Neural cell (in vitro differentiated cells): Measurements from ENCODE around the gene MRPL23. TPM values are rescaled to one million over a fixed set of nuclear protein-coding genes. Genes with fewer than 3 reads are reported as not detected.

Experiments
- H2AFZ ChIP-seq: fragments of 200-600, 300-800 bp; sonication (generic), shearing (Covaris generic); 2 replicates; pipeline ENCODE4 v1.6.0; 2014; ENCODE audit warnings: low read depth, mild to moderate bottlenecking, antibody characterized with exemption, low read length, moderate library complexity
- H3F3A ChIP-seq: fragments of 200-600 bp; shearing (Covaris generic); 2 replicates; pipeline ENCODE4 v1.6.1; 2016; ENCODE audit warnings: mild to moderate bottlenecking, moderate library complexity, mixed read lengths, antibody characterized with exemption, low read length; ENCODE audit not compliant: insufficient read depth, poor library complexity, severe bottlenecking
- H3K27ac ChIP-seq: fragments of 200-600, 300-800 bp; sonication (generic), shearing (Covaris generic); 2 replicates; pipeline ENCODE4 v1.5.1; 2014; ENCODE audit warnings: mild to moderate bottlenecking, low read length, moderate library complexity
- H3K27me3 ChIP-seq: fragments of 300-800, 200-600 bp; sonication (generic), shearing (Covaris generic); 2 replicates; pipeline ENCODE4 v1.6.0; 2014; ENCODE audit warnings: mild to moderate bottlenecking, low read depth, low read length, moderate library complexity; ENCODE audit not compliant: insufficient read depth
- H3K36me3 ChIP-seq: fragments of 300-800, 200-600 bp; sonication (generic), shearing (Covaris generic); 2 replicates; pipeline ENCODE4 v1.5.1; 2014; ENCODE audit warnings: mild to moderate bottlenecking, antibody characterized with exemption, low read length, moderate library complexity; ENCODE audit not compliant: insufficient read depth
- H3K4me2 ChIP-seq: fragments of 300-800, 200-600 bp; sonication (generic), shearing (Covaris generic); 2 replicates; pipeline ENCODE4 v1.6.0; 2014; ENCODE audit warnings: mild to moderate bottlenecking, low read length
- H3K4me3 ChIP-seq: fragments of 300-800, 200-600 bp; sonication (generic), shearing (Covaris generic); 2 replicates; pipeline ENCODE4 v1.5.1; 2014; ENCODE audit warnings: mild to moderate bottlenecking, low read length, moderate library complexity
- H3K79me2 ChIP-seq: fragments of 200-600 bp; shearing (Covaris generic); replicated peaks from 2 replicates; pipeline ENCODE4 v1.6.0; 2014; ENCODE audit warnings: mild to moderate bottlenecking, low read length, moderate library complexity; ENCODE audit not compliant: insufficient read depth
- H3K9ac ChIP-seq: fragments of 300-800, 200-600 bp; sonication (generic), shearing (Covaris generic); 2 replicates; pipeline ENCODE4 v1.6.1; 2016; ENCODE audit warnings: mild to moderate bottlenecking, low read length, mixed read lengths
- H3K9me2 ChIP-seq: fragments of 200-600 bp; shearing (Covaris generic); 2 replicates; pipeline ENCODE4 v1.6.1; 2016; ENCODE audit warnings: mild to moderate bottlenecking, low read length, mixed read lengths; ENCODE audit not compliant: insufficient read depth
- H3K9me3 ChIP-seq: fragments of 200-600, 300-800 bp; sonication (generic), shearing (Covaris generic); 2 replicates; pipeline ENCODE4 v1.6.1; 2016; ENCODE audit warnings: mild to moderate bottlenecking, mixed run types, low read length, moderate library complexity, mixed read lengths
- H4K20me1 ChIP-seq: fragments of 200-600 bp; shearing (Covaris generic); 2 replicates; pipeline ENCODE4 v1.6.1; 2016; ENCODE audit warnings: mild to moderate bottlenecking, mixed run types; ENCODE audit not compliant: insufficient read depth
- CTCF ChIP-seq: fragments of 450-650 bp; IDR thresholded peaks from 2 replicates; pipeline ENCODE4 v1.5.1; 2014; ENCODE audit warnings: antibody characterized with exemption, mild to moderate bottlenecking, moderate library complexity; ENCODE audit not compliant: poor library complexity, severe bottlenecking
- EP300 ChIP-seq: fragments of 450-650 bp; conservative IDR thresholded peaks from 2 replicates; pipeline ENCODE4 v1.6.1; 2014; ENCODE audit warnings: antibody characterized with exemption, mild to moderate bottlenecking, moderate library complexity; ENCODE audit not compliant: poor library complexity, severe bottlenecking
- EZH2 ChIP-seq: fragments of 200-600, 300-800 bp; shearing (Covaris generic), sonication (generic); IDR thresholded peaks from 2 replicates; pipeline ENCODE4 v1.6.1; 2014; ENCODE audit warnings: antibody characterized with exemption, low read length, borderline replicate concordance, mild to moderate bottlenecking; ENCODE audit not compliant: insufficient read depth, poor library complexity, severe bottlenecking
- MXI1 ChIP-seq: fragments of 450-650 bp; conservative IDR thresholded peaks from 2 replicates; pipeline ENCODE4 v1.6.1; 2014; ENCODE audit warnings: antibody characterized with exemption, mild to moderate bottlenecking; ENCODE audit not compliant: poor library complexity, severe bottlenecking
- POLR2AphosphoS5 ChIP-seq: IDR thresholded peaks from 2 replicates; pipeline ENCODE4 v1.6.1; 2012
- RAD21 ChIP-seq: fragments of 450-650 bp; conservative IDR thresholded peaks from 2 replicates; pipeline ENCODE4 v1.6.1; 2014; ENCODE audit warnings: antibody characterized with exemption, mild to moderate bottlenecking, moderate library complexity
- REST ChIP-seq: IDR thresholded peaks from 2 replicates; pipeline ENCODE4 v1.6.1; 2012; ENCODE audit warnings: borderline replicate concordance
- SMC3 ChIP-seq: fragments of 450-650 bp; conservative IDR thresholded peaks from 2 replicates; pipeline ENCODE4 v1.6.1; 2014; ENCODE audit warnings: antibody characterized with exemption, mild to moderate bottlenecking, moderate library complexity; ENCODE audit not compliant: poor library complexity
- TAF1 ChIP-seq: IDR thresholded peaks from 2 replicates; pipeline ENCODE4 v1.6.1; 2012; ENCODE audit warnings: low read depth
- polyA plus RNA-seq: library from polyadenylated mRNA; depleted of rRNA; stranded (reverse); fragments of >200 nt; gene quantifications from 2 replicates; pipeline ENCODE4 v1.2.3, GENCODE V29; 2014

MRPL23 gene
- polyA plus RNA-seq, 1 donor from 2014 or later: 154 TPM

DNA sequence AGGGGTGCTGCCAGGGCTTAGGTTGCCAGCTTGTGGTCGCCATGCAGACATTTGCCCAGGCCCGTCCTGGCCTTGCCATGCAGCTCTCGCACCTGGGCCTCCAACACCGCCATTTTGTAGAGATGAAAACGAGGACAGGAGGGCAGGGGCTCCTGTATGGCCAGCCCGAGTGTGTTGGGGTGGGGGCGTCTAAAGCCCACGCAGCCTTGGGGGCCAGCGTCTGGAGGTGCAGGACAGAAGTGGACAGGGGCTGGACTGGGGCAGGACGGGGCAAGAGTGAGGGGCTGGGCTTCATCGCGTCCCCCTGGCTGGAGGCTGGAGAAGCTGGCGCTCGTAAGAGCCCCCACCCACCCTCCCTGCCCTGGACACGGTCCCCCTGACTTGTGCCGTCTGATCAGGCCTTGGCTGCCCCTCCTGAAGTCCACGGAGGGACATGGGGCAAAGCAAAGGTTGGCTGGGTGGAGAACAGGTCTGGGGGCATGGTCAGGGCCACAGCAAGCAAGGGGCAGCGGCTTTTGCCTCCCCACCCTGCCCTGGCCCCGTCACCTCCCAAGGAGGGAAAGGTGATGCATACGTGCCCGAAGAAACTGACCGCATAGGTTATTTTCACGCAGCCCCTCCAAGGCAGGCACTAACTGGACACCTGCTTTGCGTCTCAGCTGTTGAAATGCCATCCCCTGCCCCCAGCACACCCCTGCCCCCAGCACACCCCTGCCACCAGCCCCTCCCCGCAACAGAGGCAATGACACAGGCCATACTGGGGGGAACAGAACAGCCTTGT, 26.8 kb upstream of the MRPL23 start:
- no peaks in the 10 kb centered on the region for H3K36me3 ChIP-seq
- H4K20me1 ChIP-seq: no peaks in the 10 kb centered on the region
- H3K27me3 ChIP-seq: no peaks in the 10 kb centered on the region
- H3K9me2 ChIP-seq: no peaks in the 10 kb centered on the region
- H3K4me3 ChIP-seq: no peak overlapping the region
- no peaks in the 10 kb centered on the region for H3K79me2 ChIP-seq
- TF ChIP-seq CTCF (no peak), TAF1 (no peak), RAD21 (no peak), SMC3 (no peak), POLR2AphosphoS5 (no peak), EZH2 (no peak), EP300 (no peak)
- H3F3A ChIP-seq: no peaks in the 10 kb centered on the region
- no peak overlapping the region for H3K27ac ChIP-seq
- no peak overlapping the region for H2AFZ ChIP-seq
- no peak overlapping the region for H3K4me2 ChIP-seq
- no peaks in the 10 kb centered on the region for H3K9me3 ChIP-seq
- no peak overlapping the region for H3K9ac ChIP-seq

GRCh38 chr11:1920909-1921573, 26.1 kb upstream of the MRPL23 start:
- H3K9me2 ChIP-seq: no peaks in the 10 kb centered on the region
- no peak overlapping the region for H3K4me3 ChIP-seq
- no peak overlapping the region for H3K4me2 ChIP-seq
- no peak overlapping the region for H3K27ac ChIP-seq
- H4K20me1 ChIP-seq: no peaks in the 10 kb centered on the region
- no peaks in the 10 kb centered on the region for H3K36me3 ChIP-seq
- no peak for TF ChIP-seq TAF1
- no peak for TF ChIP-seq EP300
- no peak for TF ChIP-seq POLR2AphosphoS5
- no peak for TF ChIP-seq SMC3
- no peak for TF ChIP-seq CTCF
- TF ChIP-seq MXI1: no peak
- no peak for TF ChIP-seq EZH2
- TF ChIP-seq RAD21: no peak
- no peak for TF ChIP-seq REST
- H3K9ac ChIP-seq: no peak overlapping the region
- H3K27me3 ChIP-seq: no peaks in the 10 kb centered on the region
- H3K79me2 ChIP-seq: no peaks in the 10 kb centered on the region
- no peaks in the 10 kb centered on the region for H3F3A ChIP-seq
- no peaks in the 10 kb centered on the region for H3K9me3 ChIP-seq
- no peak overlapping the region for H2AFZ ChIP-seq
